HG03378 (cell line): ENCODE data around the gene C2orf69.
"Not testable (repeated sequence)": the region's sequence is repeated elsewhere in the genome, so short reads cannot be mapped to it uniquely, and the experiment has no call there.

Experiments
- ATAC-seq: cut with Tn5 transposase; IDR thresholded peaks from one replicate; pipeline ENCODE4 v1.9.1; 2021; ENCODE audit warnings: mild to moderate bottlenecking, moderate library complexity; ENCODE audit not compliant: unreplicated experiment

The C2orf69 gene

DNA sequence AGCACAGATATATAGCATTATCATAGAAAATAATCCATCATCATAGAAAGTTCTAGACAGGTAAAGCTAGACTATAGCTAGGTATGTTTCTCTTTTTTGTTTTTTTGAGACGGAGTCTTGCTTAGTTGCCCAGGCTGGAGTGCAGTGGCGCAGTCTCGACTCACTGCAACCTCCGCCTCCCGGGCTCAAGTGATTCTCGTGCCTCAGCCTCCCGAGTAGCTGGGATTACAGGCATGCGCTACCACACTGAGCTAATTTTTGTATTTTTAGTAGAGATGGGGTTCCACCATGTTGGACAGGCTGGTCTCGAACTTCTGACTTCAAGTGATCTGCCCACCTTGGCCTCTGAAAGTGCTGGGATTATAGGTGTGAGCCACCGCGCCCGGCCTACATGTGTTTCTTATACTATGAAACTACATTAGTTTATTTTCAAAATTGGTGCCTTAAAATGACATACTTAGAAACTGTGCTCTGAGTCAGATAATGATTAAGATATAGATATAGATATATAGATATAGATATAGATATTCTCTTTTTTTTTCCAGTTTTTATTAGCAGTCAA is 1.5 kb downstream of the C2orf69 start:
- not testable (repeated sequence) for ATAC-seq

GRCh38 chr2:199914372-199914958 is 3.4 kb downstream of the C2orf69 start:
- ATAC-seq: no peak

DNA sequence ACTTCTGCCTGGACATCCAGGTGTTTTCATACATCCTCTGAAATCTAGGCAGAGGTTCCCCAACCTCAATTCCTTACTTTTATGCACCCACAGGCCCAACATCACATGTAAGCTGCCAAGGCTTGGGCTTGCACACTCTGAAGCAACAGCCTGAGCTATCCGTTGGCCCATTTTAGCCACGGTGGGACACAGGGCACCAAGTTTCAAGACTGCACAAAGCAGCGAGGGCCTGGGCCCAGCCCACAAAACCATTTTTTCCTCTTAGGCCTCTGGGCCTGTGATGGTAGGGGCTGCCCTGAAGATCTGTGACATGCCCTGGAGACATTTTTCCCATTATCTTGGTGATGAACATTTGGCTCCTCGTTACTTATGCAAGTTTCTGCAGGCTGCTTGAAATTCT is 5.9 kb downstream of the C2orf69 start:
- ATAC-seq: no peak

GRCh38 chr2:199922856-199923255 is 11.8 kb downstream of the C2orf69 start:
- ATAC-seq: no peak

DNA sequence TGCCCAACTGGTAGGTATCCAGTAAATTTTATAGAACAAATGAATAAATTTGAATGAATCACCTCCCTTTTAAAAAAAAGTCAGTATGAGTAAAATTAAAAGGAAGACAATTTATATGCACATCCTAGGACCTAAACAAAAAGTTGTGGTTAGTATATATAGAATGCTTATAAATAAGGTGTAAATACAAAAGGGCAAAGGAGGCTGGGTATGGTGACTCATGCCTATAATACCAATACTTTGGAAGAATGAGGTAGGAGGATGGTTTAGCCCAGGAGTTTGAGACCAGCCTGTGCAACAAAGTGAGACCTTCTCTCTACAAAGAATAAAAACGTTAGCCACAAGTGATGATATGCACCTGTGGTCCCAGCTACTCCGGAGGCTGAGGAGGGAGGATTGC is 12.8 kb downstream of the C2orf69 start:
- no peak for ATAC-seq

- ATAC-seq: no peak
Observed at GRCh38 chr2:199926806-199927205, 15.7 kb downstream of the C2orf69 start.

- ATAC-seq: no peak
Observed at GRCh38 chr2:199928226-199928625, 17.1 kb downstream of the C2orf69 start.

DNA sequence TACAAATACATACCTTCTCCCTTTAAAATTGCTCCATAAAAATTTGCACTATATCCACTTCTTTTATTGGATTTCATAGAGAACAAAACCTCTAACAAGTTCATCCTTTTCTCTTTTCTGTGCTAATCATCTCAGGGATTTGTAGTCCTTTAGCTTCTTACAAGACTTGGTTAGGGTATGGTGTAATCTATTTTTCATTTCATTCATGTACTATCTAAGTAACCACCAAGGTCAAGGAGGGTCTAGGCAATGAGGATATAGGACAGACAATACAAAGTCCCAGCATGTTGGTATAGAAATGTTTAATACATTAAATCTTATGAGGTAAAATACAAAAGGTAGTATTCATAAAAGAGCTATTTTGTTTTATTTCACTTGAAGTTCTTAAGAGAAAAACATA is 17.5 kb downstream of the C2orf69 start:
- ATAC-seq: no peak

DNA sequence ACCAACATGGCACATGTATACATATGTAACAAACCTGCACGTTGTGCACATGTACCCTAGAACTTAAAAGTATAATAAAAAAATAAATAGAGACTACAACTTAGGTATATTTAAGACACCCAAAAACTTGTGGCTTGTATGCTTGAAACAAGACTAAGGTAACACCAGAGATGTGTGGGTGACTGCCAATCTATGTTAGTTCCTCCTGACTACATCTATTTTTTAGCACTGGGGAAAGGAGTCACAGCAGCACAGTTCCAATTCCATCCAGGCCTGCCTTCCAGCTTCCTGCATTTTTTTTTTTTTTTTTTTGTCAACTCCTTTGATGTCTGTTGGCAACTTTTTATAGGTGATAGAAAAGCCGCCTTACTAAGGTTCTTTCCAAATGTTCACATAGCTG is 18.2 kb downstream of the C2orf69 start:
- no peak for ATAC-seq

- no peak for ATAC-seq
Observed at GRCh38 chr2:199932312-199932855, 21.3 kb downstream of the C2orf69 start.

DNA sequence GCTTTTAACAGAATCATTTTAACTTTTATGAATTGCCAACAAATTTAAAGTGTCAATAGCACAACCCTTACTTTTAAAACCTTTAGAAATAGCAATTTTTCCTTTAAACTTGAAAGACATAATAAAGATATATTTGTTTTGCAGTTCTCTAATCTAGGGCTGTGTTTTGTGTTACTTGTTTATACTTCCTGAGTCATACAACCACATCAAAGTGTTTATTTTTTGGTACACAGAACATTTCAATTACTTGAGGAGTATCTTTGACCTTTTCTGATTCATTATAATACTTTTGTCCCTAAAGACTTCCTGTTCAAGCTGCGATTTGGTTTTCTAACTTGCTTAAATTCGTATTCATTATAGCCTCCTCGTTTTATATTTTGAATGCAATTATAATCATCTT is 22.4 kb downstream of the C2orf69 start:
- ATAC-seq: no peak

DNA sequence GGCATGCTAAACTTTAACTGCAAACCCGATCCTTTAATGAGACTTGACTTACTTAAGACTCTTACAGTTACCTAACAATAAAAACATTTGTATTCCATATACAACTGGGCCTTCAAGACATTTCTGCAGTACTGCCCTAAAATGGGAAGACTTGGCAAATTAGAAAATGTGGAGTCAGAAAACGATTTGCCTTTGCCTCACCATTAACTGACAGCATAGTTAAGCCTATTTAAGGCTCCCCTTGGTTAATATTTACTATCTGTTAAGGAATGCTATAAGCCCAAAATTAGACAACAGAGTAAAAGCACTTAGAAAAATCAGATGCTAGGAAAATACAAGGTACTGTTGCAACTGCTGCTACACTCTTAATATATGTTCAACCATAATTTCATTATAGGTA is 25.5 kb downstream of the C2orf69 start:
- no peak for ATAC-seq

DNA sequence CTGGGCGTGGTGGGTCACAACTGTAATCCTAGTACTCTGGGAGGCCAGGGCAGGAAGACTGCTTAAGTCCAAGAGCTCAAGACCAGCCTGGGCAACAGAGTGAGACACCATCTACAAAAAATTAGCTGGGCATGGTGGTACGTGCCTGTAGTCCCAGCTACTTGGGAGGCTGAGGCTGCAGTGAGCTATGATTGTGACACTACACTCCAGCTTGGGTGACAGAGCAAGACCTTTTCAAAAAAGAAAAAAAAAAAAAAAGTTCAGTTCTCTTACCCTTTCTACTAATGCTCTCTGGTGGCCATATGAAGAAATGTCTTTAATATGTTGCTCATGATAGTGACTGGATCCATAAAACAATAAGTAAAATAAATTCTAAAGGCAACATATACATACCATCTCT is 29.3 kb downstream of the C2orf69 start:
- peak; percentile 69 for ATAC-seq

GRCh38 chr2:199943373-199943772 is 32.3 kb downstream of the C2orf69 start:
- ATAC-seq: no peak

DNA sequence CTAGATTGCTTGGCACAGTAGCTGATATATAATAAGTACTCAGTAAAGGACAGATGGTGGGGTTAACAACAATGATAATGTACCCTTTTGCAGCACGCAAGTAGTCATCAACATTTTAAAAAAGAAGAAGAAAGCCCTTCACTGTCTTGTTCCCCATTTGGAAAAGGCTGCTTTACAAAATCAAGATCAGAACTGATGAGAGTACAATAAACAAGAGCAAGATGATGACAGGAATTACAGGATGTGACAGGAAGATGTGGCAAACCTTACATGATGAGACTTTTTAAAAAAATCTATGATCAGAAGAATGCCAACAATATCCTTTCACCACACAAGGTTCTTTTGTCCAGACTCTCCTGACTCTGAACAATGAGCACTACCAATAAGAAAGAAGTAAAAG is 35.1 kb downstream of the C2orf69 start:
- ATAC-seq: no peak

DNA sequence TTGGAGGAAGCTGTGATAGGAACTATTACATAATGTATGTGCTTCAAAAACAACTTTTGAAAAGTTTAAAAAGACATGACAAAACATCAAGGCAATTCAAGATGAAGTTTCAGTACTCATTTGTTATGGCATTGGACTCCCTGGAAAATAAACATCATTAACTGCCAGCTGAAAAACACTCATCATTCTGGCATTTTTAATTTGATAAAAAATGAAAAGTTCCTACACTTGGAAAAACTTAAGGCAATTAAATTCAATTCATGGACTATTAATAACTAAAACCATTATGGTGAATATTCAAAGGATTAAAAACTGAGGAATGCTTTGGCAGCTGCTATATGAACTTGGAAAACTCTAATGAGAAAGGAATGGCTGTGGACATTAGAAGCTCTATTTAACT is 35.7 kb downstream of the C2orf69 start:
- no peak for ATAC-seq

DNA sequence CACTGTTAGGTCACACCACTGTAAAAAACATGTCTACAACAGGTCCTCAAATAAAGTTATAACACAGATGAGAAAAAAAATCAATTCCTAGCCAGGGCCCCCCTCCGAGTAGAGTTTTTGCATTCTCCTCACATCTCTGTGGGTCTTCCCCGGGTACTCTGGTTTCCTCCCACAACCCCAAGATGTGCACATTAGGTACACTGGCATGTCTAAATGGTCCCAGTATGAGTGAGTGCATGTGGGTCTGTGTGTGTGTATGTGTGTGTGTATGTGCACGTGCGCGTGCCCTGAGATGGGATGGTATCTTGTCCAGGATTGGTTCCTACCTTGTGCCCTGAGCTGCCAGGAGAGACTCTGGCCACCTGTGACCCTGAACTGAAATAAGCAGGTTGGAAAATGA is 39.3 kb downstream of the C2orf69 start:
- no peak for ATAC-seq

DNA sequence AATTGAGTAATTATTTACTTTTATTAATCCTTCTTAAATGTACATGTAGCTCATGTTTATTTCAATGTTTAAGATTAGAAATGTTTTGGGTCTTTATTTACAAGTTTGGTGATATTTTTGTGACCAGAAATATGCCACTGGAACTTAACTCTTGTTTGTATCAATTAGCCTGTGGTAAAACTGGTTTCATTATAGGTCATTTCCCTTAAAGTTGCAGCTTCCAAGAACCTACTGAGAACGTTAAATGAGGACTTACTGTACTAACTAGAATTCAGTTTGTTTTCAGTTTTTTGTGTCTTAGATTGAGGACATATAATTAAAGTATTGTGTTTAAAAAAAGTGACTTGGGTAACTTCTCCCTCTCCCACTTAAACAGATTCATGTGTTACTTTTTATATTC is 39.9 kb downstream of the C2orf69 start:
- ATAC-seq: no peak

DNA sequence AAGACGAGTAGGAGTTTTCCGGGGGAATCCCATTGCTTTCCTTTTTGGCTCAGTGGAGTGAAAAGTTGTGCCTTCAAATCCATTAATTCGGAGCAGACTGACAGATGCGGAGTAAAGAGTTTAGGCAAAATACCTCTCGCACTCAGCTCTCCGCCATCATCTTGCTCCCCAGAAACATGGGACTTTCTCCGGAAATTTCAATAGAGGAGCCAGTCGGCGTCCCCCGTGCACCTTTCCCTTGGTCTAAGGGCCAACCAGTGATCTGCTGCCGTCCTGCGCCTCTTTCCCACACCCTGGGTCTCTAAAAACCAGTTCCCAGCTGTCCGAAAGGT is 43.9 kb downstream of the C2orf69 start:
- ATAC-seq: peak; percentile 47

GRCh38 chr2:199955339-199956061 is 44.4 kb downstream of the C2orf69 start, which contains the start of the genes MAIP1 and TYW5:
Gene MAIP1 (plus strand): TSS chr2:199955582. CDS start chr2:199955799, 217 bp downstream.
Gene TYW5 (minus strand): TSS chr2:199955491. CDS start chr2:199955470, 21 bp downstream.
- peak; percentile 80 for ATAC-seq

GRCh38 chr2:199956062-199956380 is 44.9 kb downstream of the C2orf69 start:
- no peak for ATAC-seq

DNA sequence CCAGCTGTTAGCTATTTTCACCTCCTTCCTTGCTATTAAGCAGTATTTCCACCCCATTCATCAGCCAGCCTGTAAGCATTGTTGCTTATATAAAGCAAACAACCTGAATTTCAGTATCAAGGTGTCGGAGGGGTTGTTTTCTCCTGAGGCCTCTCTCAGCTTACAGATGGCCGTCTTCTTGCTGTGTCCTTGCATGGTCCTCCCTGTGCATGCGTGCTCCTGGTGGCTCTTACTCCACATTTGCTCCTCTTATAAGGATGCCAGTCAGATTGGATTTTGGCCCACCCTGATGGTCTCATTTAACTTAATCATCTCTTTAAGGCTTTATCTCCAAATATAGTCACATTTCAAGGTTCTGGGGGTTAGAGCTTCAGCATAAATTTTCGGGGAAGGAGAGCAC is 46.9 kb downstream of the C2orf69 start:
- ATAC-seq: no peak
